GM19467 (cell line): ENCODE results near the gene MCM3AP.
"Not testable (repeated sequence)": the region's sequence is repeated elsewhere in the genome, so short reads cannot be mapped to it uniquely, and the experiment has no call there.

ENCODE experiments used
- ATAC-seq: cut with Tn5 transposase; IDR thresholded peaks from one replicate; pipeline ENCODE4 v1.9.1; 2021; ENCODE audit warnings: mild to moderate bottlenecking, moderate library complexity; ENCODE audit not compliant: unreplicated experiment

The MCM3AP gene

DNA sequence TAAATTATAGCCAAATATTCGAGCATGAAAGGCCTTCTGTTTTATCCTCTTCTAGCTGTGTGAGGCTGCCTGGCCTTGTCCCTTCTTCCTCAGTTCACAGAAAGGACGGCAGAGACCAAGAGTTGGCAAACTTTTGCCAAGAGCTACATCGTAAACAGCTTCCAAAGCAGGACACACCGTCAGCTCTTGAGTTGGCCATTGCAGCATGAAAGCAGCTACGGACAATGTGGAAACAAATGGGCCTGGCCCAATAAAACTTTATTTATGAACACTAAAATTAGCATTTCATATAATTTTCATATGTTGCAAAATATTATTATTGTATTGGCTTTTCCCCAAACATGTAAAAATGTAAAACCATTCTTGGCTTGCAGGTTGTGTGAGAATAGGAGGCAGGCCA, 27.5 kb upstream of the MCM3AP start:
- no peak for ATAC-seq

DNA sequence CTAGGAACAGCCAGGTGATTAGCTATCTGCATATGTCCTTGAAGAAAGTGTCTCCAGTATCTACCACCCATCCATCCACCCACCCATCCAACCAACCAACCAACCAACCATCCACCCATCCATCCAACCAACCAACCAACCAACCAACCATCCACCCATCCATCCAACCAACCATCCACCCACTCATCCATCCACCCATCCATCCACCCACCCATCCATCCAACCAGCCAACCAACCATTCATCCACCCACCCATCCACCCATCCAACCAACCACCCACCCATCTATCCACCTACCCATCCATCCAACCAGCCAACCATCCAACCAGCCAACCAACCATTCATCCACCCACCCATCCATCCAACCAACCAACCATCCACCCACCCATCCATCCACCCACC, 26.2 kb upstream of the MCM3AP start:
- no peak for ATAC-seq

GRCh38 chr21:46310260-46310659, 24.8 kb upstream of the MCM3AP start:
- ATAC-seq = not testable (repeated sequence)

- ATAC-seq = no peak
Observed at GRCh38 chr21:46308431-46308830, 23.0 kb upstream of the MCM3AP start.

DNA sequence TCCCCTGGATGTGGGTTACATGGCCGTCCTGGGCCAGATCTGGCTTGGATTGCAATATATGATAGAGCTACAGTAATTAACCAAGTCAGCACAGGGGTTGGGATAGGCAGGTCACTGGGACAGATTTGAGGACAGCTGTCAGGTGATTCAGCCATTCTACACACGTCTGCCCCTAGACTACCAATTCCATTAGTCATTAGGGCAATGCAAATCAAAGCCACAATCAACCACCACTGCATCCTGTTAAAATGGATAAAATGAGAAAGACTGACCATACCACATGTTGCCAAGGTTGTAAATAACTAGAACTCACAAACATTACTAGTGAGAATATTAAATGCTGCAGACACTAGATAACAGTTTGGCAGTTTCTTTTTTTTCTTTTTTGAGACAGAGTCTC, 22.2 kb upstream of the MCM3AP start:
- no peak for ATAC-seq

GRCh38 chr21:46304955-46305354, 19.5 kb upstream of the MCM3AP start:
- no peak for ATAC-seq

DNA sequence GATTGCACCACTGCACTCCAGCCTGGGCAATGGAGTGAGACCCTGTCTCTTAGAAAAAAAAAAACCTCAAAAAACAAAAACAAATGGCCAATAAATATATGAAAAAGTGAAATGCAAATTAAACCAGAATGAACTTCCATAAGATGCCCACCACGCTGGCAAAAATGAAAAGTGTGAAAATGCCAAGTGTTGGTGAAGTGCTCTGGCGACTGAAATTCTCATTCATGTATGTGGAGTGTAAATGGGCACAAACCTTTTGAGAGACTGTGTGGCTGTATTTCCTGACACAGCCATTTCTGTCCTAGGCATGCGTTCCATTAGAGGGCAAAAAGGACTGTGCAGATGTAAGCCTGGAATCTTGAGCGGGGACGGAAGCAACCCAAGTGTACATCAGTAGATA, 19.0 kb upstream of the MCM3AP start:
- no peak for ATAC-seq

GRCh38 chr21:46301759-46302158, 16.3 kb upstream of the MCM3AP start:
- ATAC-seq = no peak

- no peak for ATAC-seq
Observed at GRCh38 chr21:46299167-46299566, 13.8 kb upstream of the MCM3AP start.

DNA sequence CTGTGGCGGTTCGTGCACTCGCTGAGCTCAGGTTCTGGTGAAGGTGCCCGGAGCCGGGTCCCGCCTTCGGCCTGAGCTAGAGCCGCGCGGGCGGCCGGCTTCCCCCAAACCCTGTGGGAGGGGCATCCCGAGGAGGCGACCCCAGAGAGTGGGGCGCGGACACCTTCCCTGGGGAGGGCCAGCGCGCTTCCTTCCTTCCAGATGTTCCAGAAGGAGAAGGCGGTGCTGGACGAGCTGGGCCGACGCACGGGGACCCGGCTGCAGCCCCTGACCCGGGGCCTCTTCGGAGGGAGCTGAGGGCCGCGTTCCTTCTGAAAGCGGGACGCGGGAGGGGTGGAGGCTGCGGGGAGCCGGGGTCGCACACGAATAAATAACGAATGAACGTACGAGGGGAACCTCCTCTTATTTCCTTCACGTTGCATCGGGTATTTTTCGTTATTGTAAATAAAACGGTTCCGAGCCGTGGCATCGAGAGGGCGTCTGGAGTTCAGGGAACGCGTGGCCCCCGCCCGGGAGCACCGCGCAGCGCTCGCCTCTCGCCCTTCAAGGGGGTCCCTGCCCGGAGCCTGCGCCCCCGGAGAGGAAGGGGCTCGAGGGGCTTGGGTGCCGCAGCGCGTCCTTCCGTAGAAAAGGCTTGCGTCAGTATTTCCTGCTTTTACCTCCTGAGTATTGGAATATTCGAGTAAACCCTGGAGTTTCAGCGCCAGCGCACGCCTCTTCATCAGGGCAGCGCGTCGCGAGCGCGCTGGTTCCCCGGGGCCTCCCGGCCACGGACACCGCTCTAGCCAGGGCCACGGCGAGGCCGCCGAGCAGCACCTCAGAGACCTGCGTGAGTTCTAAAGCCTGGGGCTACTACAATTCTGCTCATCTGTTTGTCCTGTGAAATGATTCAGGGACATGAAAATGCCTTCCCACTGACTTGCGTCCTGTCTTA, 12.2 kb upstream of the MCM3AP start:
- no peak for ATAC-seq

- no peak for ATAC-seq
Observed at GRCh38 chr21:46295996-46296752, 10.8 kb upstream of the MCM3AP start.

- ATAC-seq = no peak
Observed at GRCh38 chr21:46295177-46295770, 9.9 kb upstream of the MCM3AP start.

GRCh38 chr21:46294647-46295176, 9.3 kb upstream of the MCM3AP start:
- no peak for ATAC-seq

DNA sequence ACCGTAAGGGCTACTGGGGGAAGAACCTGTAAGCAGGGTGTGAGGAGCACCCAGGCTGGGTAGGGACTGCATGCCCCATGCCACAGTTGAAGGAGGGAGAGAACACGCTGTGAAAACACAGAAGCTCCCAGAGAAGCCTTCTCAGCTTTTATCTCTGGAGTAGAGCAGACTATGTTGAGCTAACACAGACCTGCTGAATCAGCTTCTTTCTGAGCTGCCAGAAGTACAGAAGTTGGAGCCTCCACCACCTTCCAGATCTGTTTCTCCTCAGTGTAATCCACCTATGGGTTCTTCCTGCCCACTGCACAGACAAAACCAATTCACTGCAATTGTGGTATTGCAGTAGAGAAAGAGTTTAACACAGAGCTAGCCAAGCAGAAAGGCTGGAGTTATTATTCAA, 6.2 kb upstream of the MCM3AP start:
- no peak for ATAC-seq

DNA sequence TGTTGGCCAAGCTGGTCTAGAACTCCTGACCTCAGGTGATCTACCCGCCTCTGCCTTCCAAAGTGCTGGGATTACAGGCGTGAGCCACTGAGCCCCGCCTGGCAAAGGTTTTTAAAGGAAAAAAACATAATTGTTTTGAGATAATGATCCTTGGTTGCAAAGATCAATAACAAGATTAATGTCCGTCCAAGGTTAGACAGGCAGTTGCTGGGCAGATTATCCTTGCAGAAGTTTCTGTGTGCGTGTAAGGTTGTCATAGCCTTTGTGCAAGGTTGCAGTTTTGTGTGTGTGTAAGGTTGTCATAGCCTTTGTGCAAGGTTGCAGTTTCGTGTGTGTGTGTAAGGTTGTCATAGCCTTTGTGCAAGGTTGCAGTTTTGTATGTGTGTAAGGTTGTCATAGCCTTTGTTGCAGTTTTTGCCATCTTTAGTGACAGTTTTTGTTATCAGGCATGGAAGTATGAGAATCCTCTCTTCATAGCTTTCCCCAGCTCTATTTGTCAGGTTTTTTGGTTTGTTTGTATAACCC, 4.3 kb upstream of the MCM3AP start:
- ATAC-seq = no peak

DNA sequence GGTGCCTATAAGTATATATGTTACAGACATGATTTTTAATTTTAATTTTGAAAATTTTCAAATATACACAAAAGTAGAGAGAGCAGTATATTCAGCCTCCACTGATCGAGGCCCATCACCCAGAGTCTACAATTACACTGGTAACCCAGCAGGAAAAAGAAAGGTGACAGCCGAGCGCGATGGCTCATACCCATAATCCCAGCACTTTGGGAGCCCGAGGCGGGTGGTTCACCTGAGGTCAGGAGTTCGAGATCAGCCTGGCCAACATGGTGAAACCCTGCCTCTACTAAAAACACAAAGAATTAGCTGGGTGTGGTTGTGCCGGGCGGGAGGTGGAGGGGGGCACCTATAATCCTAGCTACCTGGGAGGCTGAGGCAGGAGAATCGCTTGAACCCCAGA, 2.1 kb upstream of the MCM3AP start:
- no peak for ATAC-seq

DNA sequence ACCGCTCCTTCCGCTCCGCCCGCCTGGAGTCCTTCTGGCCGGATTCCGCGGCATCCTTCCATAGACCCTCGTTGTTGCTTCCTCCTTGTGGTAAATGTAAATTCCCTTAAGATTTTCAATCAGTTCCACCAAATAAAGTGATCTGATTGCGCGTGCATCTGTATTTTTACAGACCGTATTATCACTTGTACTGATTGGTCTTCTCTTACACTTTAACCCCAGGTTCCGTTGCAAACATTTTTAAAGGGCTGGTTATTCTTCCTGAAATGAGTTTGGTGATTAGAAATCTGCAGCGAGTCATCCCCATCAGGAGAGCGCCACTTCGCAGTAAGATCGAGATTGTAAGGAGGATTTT, 1.2 kb upstream of the MCM3AP start:
- ATAC-seq = no peak

GRCh38 chr21:46285761-46286647, 593 bp upstream of the MCM3AP start, which contains the start of gene YBEY:
Gene YBEY (plus strand): TSS chr21:46286342. CDS start chr21:46286914, 572 bp downstream.
- peak; percentile 83 for ATAC-seq

DNA sequence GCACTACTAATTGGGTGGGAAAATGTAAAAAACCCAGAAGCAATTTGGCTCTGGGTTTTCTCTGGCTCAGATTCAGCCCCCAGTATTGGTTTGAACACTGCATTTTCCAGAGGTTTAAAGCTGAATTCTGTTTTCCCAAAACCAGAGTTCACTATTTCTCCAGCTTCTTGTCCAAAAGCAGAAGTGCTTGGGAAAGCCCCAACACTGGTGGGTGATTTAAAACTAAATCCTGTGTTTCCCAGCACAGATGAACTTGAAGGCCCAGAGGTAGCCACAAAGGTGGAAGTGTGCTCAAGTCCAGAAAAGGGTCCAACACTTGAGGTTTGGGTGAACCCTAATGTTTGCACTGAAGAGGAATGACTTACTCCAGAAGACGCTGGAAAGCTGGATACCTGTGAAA, 678 bp downstream of the MCM3AP start:
- ATAC-seq = no peak

DNA sequence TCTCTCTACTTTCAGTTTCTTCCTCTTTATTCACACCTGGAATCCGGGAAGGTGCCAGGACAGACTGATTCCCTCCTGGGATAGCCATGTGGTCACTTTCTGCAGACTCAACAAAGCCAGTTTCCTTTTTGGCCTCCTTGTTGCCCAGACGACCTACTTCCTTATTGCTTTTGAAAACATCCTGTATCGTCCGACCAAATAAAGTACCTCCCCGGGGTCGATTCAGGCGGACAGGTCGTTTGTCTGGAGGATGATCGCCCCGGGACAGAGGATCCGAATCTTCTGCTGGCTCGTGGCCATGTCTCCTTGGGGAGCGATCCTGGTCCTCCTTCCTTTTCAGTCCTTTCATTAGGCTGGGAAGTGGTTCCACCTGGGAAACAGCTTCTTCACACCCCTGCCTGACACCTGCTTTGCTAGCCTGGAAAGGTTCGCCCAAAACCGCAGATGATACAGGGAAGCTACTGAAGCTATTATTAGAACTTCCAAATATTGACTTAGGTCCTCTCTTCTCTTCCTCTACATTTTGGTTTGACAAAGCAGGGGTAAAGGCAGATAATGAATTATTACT, 1.2 kb downstream of the MCM3AP start:
- no peak for ATAC-seq
